Measurements from ENCODE around the gene TMEM31. TPM values are rescaled to one million over a fixed set of nuclear protein-coding genes. Genes with fewer than 3 reads are reported as not detected.

The TMEM31 gene
- polyA plus RNA-seq, 2 of the 4 experiments (the other 2 are of a cell fraction), result 0.10 TPM; not detected in 1

GRCh38 chrX:103741879-103742278 lies 31.2 kb downstream of the TMEM31 start:
- POLR2A ChIA-PET, result interaction anchor here (0.6 kb wide), 1 partner anchor 55 kb away, joined by 7 read pairs; no protein-coding TSS in a partner anchor
- H3K4me1 ChIP-seq, result no peaks in the 10 kb centered on the region
- H3K4me2 ChIP-seq, result no peak overlapping the region
- H3K9me3 ChIP-seq, result no peaks in the 10 kb centered on the region
- DNase-seq (ENCODE audit: low read depth in 1 of 2, low spot score in 1 of 2) (no peak), ATAC-seq (no peak), FAIRE-seq (no peak)
- no peak overlapping the region for H3K27ac ChIP-seq
- 47% methylated on average over 1 of the region's 1 CpG for WGBS (ENCODE audit: missing lambda C conversion rate)
- CTCF ChIA-PET, result no interaction called here
- TF ChIP-seq, protein P1, sequence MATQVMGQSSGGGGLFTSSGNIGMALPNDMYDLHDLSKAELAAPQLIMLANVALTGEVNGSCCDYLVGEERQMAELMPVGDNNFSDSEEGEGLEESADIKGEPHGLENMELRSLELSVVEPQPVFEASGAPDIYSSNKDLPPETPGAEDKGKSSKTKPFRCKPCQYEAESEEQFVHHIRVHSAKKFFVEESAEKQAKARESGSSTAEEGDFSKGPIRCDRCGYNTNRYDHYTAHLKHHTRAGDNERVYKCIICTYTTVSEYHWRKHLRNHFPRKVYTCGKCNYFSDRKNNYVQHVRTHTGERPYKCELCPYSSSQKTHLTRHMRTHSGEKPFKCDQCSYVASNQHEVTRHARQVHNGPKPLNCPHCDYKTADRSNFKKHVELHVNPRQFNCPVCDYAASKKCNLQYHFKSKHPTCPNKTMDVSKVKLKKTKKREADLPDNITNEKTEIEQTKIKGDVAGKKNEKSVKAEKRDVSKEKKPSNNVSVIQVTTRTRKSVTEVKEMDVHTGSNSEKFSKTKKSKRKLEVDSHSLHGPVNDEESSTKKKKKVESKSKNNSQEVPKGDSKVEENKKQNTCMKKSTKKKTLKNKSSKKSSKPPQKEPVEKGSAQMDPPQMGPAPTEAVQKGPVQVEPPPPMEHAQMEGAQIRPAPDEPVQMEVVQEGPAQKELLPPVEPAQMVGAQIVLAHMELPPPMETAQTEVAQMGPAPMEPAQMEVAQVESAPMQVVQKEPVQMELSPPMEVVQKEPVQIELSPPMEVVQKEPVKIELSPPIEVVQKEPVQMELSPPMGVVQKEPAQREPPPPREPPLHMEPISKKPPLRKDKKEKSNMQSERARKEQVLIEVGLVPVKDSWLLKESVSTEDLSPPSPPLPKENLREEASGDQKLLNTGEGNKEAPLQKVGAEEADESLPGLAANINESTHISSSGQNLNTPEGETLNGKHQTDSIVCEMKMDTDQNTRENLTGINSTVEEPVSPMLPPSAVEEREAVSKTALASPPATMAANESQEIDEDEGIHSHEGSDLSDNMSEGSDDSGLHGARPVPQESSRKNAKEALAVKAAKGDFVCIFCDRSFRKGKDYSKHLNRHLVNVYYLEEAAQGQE (IDR thresholded peaks at IDR 0.05), result no peak
- TF ChIP-seq MAX (IDR thresholded peaks at IDR 0.05), result no peak
- TF ChIP-seq CHD2 (IDR thresholded peaks at IDR 0.05; ENCODE audit: low read length, partially characterized antibody), result no peak
- TF ChIP-seq TFCP2L1 (CRISPR knock-in tag; IDR thresholded peaks at IDR 0.05), result no peak
- TF ChIP-seq KDM5A (IDR thresholded peaks at IDR 0.05), result no peak
- no peak overlapping the region for H3K4me3 ChIP-seq

DNA sequence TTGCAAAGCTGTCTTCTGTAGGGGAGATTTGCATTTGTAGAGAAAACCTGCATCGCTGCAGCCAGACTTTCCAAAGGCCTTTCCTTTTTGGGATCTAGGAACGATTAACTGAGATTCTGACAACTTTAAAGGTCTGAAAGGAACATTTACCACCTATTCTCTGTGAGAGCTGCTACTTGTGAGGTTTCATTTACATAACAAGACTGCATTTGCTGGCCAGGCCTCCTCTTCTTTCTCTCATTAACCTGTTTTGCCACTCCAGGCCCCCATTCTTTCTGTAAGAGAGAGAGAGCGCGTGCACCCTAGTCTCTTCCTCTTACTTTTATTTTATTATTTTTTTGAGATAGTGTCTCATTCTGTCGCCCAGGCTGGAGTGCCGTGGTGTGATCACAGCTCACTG lies 31.6 kb downstream of the TMEM31 start:
- H3K27ac ChIP-seq, result no peak overlapping the region
- 74% methylated on average over 6 of the region's 6 CpGs for WGBS (ENCODE audit: missing lambda C conversion rate)
- FAIRE-seq (no peak), DNase-seq (ENCODE audit: low read depth in 1 of 2, low spot score in 1 of 2) (no peak), ATAC-seq (no peak)
- H3K4me2 ChIP-seq, result no peak overlapping the region
- no peak for TF ChIP-seq HES2 (IDR thresholded peaks at IDR 0.05)
- no peak for TF ChIP-seq JUNB (IDR thresholded peaks at IDR 0.05)
- no peak for TF ChIP-seq NFE2L2 (conservative IDR thresholded peaks at IDR 0.05; ENCODE audit: low read length)
- TF ChIP-seq E2F6 (IDR thresholded peaks at IDR 0.05; ENCODE audit: borderline replicate concordance, low read depth), result no peak
- TF ChIP-seq TP53 (CRISPR knock-in tag; IDR thresholded peaks at IDR 0.05), result no peak
- TF ChIP-seq ESRRA (IDR thresholded peaks at IDR 0.05; ENCODE audit: borderline replicate concordance, low read length), result no peak
- no peak for TF ChIP-seq CEBPB (IDR thresholded peaks at IDR 0.05)
- no peak for TF ChIP-seq NR3C1 (IDR thresholded peaks at IDR 0.05)
- no peak for TF ChIP-seq NPAS2 (CRISPR knock-in tag; IDR thresholded peaks at IDR 0.05; ENCODE audit: borderline replicate concordance)
- no peak for TF ChIP-seq TFCP2L1 (CRISPR knock-in tag; IDR thresholded peaks at IDR 0.05)
- TF ChIP-seq FOXS1 (CRISPR knock-in tag; IDR thresholded peaks at IDR 0.05), result no peak
- TF ChIP-seq ZFP36 (IDR thresholded peaks at IDR 0.05; ENCODE audit: borderline replicate concordance, partially characterized antibody), result no peak
- TF ChIP-seq HDAC2 (IDR thresholded peaks at IDR 0.05), result no peak
- no peak for TF ChIP-seq CBX2 (IDR thresholded peaks at IDR 0.05; ENCODE audit: borderline replicate concordance, low read depth)
- TF ChIP-seq MAX (IDR thresholded peaks at IDR 0.05), result no peak
- no peak for TF ChIP-seq POLR2A (IDR thresholded peaks at IDR 0.05; ENCODE audit: low read length)
- TF ChIP-seq CTCF (IDR thresholded peaks at IDR 0.05), result no peak
- CTCF ChIA-PET, result no interaction called here
- no peak overlapping the region for H3K4me3 ChIP-seq
- POLR2A ChIA-PET, result interaction anchor here (0.6 kb wide), 1 partner anchor 55 kb away, joined by 7 read pairs; no protein-coding TSS in a partner anchor
- H3K9me3 ChIP-seq, result no peaks in the 10 kb centered on the region
- H3K4me1 ChIP-seq, result no peaks in the 10 kb centered on the region

Data from A549 (cell line).